IPS-18a (cell line): Measurements from ENCODE around the gene DLX2.
A peak's percentile ranks its signal among the peaks of the same experiment; 100 is the strongest.

Experiments used
- H3K27ac ChIP-seq: one replicate; pipeline ENCODE4 v1.5.1; 2013; ENCODE audit warnings: low read length
- H3K27me3 ChIP-seq: one replicate; pipeline ENCODE4 v1.6.1; 2013; ENCODE audit warnings: mild to moderate bottlenecking, low read length; ENCODE audit not compliant: control insufficient read depth, insufficient read depth
- H3K36me3 ChIP-seq: one replicate; pipeline ENCODE4 v1.6.1; 2013; ENCODE audit warnings: low read depth, low read length; ENCODE audit not compliant: control insufficient read depth
- H3K4me1 ChIP-seq: one replicate; pipeline ENCODE4 v1.6.1; 2013; ENCODE audit warnings: low read depth, low read length; ENCODE audit not compliant: control insufficient read depth
- H3K4me3 ChIP-seq: one replicate; pipeline ENCODE4 v1.5.1; 2013; ENCODE audit warnings: low read length
- H3K9ac ChIP-seq: one replicate; pipeline ENCODE4 v1.6.1; 2013; ENCODE audit warnings: mild to moderate bottlenecking, low read length, moderate library complexity
- H3K9me3 ChIP-seq: one replicate; pipeline ENCODE4 v1.6.1; 2013; ENCODE audit warnings: low read depth, low read length; ENCODE audit not compliant: control insufficient read depth

DLX2 gene

GRCh38 chr2:172083628-172084394 is 18.9 kb downstream of the DLX2 start:
- H3K4me1 ChIP-seq, result peaks cover 39% of the 10 kb centered on the region
- no peaks in the 10 kb centered on the region for H3K36me3 ChIP-seq
- H3K9ac ChIP-seq, result no peak overlapping the region
- H3K9me3 ChIP-seq, result no peaks in the 10 kb centered on the region
- no peak overlapping the region for H3K27ac ChIP-seq
- H3K4me3 ChIP-seq, result peak overlapping the region; percentile 57
- H3K27me3 ChIP-seq, result peaks cover 100% of the 10 kb centered on the region

DNA sequence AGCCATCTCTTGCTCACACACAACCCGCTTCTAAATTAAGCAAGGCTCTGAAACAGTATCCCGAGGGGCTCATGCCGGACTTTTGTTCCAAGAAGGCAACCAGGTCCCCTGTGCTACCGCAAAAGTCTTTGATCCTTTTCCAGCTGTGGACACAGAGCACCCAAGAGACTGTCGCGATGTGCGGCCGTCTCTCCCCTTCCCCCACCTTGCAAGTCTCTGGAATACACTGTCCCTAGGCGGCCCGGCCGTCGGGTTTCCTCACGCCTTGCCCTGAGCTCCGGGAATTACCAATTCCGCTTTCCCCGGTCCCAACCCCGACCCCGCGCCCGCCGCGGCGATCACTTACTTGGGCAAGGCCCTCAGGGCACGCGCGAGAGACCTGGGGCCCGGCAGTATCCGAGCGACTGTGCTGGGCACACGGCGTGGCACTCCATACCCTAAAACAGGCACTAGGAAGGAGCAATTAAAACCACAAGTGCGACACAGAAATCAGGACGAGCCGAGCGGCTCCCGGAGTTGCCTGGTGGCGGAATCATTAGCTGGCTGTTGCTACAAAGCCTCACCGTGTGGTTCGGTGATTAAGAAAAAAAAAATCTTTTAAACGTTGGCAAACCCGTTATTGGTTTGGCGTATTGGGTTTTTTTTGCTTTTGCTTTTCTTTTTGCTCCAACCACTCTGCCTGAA is 19.6 kb downstream of the DLX2 start:
- Histone ChIP-seq H3K9me3 (no peaks in the 10 kb centered on the region), H3K9ac (no peak overlapping the region), H3K4me3 (no peak overlapping the region), H3K4me1 (peaks cover 38% of the 10 kb centered on the region), H3K36me3 (no peaks in the 10 kb centered on the region), H3K27me3 (peaks cover 100% of the 10 kb centered on the region), H3K27ac (no peak overlapping the region)

GRCh38 chr2:172082105-172082943 is 20.4 kb downstream of the DLX2 start:
- peaks cover 30% of the 10 kb centered on the region for H3K4me1 ChIP-seq
- H3K9ac ChIP-seq, result no peak overlapping the region
- H3K27me3 ChIP-seq, result peaks cover 100% of the 10 kb centered on the region
- no peak overlapping the region for H3K27ac ChIP-seq
- no peak overlapping the region for H3K4me3 ChIP-seq
- no peaks in the 10 kb centered on the region for H3K36me3 ChIP-seq
- H3K9me3 ChIP-seq, result no peaks in the 10 kb centered on the region

DNA sequence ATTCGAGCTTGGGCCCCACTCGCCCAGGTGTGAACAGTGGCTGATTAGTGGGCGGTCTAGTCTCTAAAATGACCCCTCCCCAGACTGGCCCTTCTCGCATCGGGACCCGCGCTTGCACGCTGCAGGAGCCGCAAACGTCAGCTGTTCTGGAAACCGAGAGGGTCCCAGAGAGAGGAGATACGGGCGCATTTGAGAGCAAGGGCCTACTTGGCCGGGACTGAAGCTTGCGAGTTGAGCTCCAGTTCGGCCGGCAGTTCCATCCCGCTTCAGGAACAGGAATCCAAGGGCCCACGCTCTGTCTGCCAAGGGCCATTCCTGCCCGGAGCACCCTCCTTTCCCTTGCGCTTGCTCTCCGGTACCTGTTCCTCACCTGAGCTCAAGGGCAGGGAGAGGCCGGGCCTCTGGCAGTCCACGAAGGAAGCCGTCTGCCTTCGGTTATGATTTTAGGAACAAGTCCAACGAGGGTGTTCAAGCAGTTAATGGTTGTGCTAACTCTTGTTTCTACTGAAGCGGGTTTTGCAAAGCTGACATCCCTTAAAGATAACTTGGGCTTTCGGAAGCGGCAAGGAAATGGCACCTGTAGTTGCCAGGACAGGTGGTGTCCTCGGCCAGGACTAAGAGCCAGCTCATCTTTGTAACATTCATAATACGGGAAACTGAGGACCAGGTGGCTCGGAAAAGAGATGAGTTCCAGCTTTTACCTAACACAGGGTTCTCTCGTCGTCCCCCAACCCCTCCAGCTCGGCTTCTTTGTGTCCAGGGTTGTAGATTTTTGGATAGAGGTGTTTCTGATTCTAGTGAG is 21.3 kb downstream of the DLX2 start:
- Histone ChIP-seq H3K9ac (no peak overlapping the region), H3K36me3 (no peaks in the 10 kb centered on the region), H3K27ac (no peak overlapping the region), H3K4me3 (no peak overlapping the region), H3K27me3 (peaks cover 100% of the 10 kb centered on the region), H3K4me1 (peaks cover 21% of the 10 kb centered on the region), H3K9me3 (no peaks in the 10 kb centered on the region)

DNA sequence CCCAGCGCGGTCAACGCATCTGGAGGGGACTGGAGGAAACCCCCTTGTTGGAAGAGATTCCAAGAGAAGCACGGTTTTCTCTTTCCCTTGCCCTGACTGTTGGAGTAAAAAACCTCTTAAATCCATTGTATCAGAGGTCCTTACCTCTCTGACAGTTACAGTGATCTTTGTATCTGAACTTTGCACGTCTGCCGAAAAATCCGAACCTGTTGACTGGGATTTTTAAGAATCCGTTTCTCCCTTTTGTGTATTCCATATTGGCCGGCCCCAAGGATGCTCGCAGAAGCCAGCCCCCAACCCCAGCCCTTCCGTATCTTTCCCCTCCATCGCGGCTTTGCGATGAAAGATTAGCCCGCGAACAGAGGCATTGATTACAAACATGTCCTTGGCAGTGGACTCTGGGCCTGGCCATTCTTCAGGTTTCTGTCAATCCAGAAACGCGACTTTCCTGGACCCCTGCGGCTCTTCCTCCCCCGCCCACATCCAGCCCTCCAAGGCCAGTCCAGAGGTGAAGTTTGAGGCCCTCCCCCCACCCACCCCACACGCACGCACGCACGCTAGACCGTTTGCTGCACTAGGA is 22.0 kb downstream of the DLX2 start:
- Histone ChIP-seq H3K4me1 (peaks cover 18% of the 10 kb centered on the region), H3K27me3 (peaks cover 100% of the 10 kb centered on the region), H3K36me3 (no peaks in the 10 kb centered on the region), H3K27ac (no peak overlapping the region), H3K9me3 (no peaks in the 10 kb centered on the region), H3K4me3 (peak overlapping the region; percentile 25), H3K9ac (no peak overlapping the region)

DNA sequence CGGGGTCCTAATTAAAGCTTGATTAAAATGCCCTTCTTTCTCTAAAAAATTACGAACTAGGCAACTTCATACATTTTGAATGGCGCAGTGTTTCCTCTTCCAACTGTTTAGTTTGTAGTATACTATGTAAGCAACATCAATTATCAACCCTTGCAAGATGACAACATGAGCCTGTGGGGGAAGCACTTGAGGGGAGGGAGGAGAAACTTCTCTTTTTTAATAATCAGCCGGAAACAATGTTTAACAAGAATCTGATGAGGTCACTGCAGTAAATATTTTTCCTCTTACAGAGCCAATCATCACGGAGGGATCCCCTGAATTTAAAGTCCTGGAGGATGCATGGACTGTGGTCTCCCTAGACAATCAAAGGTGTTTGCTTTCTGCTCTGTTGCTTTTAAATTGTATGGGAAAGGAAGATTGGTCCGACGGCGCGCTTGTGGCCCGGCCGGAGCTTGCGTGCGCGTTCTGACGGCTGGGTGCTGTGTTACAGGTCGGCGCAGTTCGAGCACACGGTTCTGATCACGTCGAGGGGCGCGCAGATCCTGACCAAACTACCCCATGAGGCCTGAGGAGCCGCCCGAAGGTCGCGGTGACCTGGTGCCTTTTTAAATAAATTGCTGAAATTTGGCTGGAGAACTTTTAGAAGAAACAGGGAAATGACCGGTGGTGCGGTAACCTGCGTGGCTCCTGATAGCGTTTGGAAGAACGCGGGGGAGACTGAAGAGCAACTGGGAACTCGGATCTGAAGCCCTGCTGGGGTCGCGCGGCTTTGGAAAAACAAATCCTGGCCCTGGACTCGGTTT is 22.7 kb downstream of the DLX2 start:
- H3K36me3 ChIP-seq, result no peaks in the 10 kb centered on the region
- peaks cover 96% of the 10 kb centered on the region for H3K27me3 ChIP-seq
- H3K4me3 ChIP-seq, result peak overlapping the region; percentile 25
- peaks cover 18% of the 10 kb centered on the region for H3K4me1 ChIP-seq
- H3K27ac ChIP-seq, result no peak overlapping the region
- H3K9me3 ChIP-seq, result no peaks in the 10 kb centered on the region
- no peak overlapping the region for H3K9ac ChIP-seq

- Histone ChIP-seq H3K27ac (no peak overlapping the region), H3K4me3 (no peak overlapping the region), H3K36me3 (no peaks in the 10 kb centered on the region), H3K27me3 (peaks cover 89% of the 10 kb centered on the region), H3K4me1 (peaks cover 18% of the 10 kb centered on the region), H3K9me3 (no peaks in the 10 kb centered on the region), H3K9ac (no peak overlapping the region)
Observed at GRCh38 chr2:172079416-172079815, 23.3 kb downstream of the DLX2 start.

- Histone ChIP-seq H3K27me3 (peaks cover 38% of the 10 kb centered on the region), H3K9ac (no peak overlapping the region), H3K4me1 (no peaks in the 10 kb centered on the region), H3K27ac (no peak overlapping the region), H3K9me3 (no peaks in the 10 kb centered on the region), H3K4me3 (no peak overlapping the region), H3K36me3 (no peaks in the 10 kb centered on the region)
Observed at GRCh38 chr2:172074254-172074653, 28.4 kb downstream of the DLX2 start.

- no peak overlapping the region for H3K9ac ChIP-seq
- no peaks in the 10 kb centered on the region for H3K36me3 ChIP-seq
- H3K9me3 ChIP-seq, result no peaks in the 10 kb centered on the region
- no peak overlapping the region for H3K27ac ChIP-seq
- peaks cover 30% of the 10 kb centered on the region for H3K27me3 ChIP-seq
- no peak overlapping the region for H3K4me3 ChIP-seq
- no peaks in the 10 kb centered on the region for H3K4me1 ChIP-seq
Observed at GRCh38 chr2:172073518-172073917, 29.2 kb downstream of the DLX2 start.

GRCh38 chr2:172072706-172073105 is 30.0 kb downstream of the DLX2 start:
- Histone ChIP-seq H3K27me3 (peaks cover 22% of the 10 kb centered on the region), H3K27ac (no peak overlapping the region), H3K4me1 (no peaks in the 10 kb centered on the region), H3K9me3 (no peaks in the 10 kb centered on the region), H3K9ac (no peak overlapping the region), H3K4me3 (no peak overlapping the region), H3K36me3 (no peaks in the 10 kb centered on the region)
